ENCODE measurements around the gene CHMP4B. TPM values are rescaled to one million over a fixed set of nuclear protein-coding genes. Genes with fewer than 3 reads are reported as not detected.
A peak's percentile ranks its signal among the peaks of the same experiment; 100 is the strongest.

CHMP4B gene
- polyA plus RNA-seq, 3 donors: 96.0 to 119 (median 99.3) TPM

DNA sequence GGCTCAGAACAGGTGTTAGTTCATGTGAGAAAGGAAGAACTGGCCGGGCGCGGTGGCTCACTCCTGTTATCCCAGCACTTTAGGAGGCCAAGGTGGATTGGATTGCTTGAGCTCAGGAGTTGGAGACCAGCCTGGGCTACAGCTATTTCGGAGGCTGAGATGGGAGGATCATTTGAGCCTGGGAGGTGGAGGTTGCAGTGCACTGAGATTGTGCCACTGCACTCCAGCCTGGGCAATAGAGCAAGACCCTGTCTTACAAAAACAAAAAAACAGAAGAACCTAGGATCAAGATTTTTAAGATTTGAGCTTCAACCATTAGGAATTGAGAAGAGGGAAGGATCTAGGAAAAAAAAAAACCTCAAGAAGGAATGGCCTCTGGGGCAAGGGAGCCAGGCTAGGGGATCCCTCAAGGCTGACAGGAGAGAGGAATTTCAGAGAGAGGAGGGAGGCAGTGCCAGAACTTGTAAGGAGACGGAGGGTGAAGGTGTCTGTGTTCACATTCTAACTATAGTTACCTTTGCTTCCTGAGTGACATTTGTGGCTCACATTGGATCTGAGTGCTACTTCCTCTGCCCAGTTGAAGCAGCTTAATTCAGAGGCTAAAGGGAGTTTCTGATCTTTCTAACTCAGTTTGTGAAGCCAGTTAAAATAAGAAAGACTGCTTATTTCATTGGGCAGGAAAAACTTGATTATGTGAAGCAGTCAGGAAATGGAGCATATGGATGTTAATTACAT, 26.1 kb downstream of the CHMP4B start:
- no peak for DNase-seq

DNA sequence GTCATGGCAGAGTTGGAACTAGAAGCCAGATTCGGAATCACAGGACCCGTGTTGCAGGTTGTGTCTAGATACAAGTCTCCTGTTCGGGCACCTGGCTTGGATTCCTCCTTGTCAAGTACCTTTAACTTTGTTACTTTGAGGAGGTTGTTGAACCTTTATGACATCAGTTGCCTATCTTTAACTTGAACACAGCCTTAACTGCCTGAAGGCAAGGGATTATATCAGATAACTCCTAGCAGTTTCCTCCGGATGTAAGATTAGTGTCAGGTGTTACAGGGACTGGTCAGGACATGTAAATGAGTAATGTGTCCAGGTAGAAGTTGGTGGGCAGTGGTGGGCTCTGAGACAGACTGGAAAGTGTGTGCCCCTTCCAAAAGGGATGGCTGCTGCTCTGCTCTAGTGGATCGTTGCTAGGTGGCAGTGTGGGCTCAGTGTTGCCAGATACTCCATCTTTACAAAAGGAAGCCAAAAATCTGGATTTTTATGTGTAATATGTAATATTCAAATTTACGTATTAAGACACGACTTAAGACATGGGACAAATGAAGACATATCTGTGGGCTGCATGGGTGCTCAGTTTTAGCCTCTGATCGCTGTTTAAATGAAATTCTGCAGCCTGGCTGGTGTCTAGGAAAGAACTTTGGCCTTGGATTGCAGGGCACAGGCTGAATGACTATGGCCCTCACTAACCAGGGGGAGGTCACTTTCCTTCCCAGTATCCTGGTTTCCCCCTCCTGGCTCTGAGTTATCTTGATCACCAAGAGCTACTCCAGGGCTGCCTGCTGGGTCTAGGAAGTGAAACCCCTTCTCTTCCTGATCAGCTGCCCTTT, 27.1 kb downstream of the CHMP4B start:
- DNase-seq: no peak

DNA sequence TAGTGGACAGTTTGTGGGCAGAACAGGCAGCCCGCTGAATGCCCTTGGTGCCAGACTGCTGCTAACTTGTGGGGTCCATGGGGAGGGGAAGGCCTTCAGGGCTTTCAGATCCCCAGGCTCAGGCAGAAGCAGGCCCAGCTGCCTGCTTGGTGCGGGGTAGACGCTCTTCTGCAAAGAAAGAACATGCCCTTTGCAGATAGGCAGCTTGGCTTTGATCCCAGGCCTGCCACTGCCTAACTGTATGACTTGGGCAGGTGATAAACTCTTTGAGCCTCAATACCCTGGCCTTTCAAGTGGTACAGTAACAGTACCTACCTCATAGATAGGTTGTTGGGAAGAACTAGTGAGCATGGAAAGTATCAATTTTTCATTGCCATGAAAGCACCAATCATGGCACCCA, 28.4 kb downstream of the CHMP4B start:
- DNase-seq: no peak

DNA sequence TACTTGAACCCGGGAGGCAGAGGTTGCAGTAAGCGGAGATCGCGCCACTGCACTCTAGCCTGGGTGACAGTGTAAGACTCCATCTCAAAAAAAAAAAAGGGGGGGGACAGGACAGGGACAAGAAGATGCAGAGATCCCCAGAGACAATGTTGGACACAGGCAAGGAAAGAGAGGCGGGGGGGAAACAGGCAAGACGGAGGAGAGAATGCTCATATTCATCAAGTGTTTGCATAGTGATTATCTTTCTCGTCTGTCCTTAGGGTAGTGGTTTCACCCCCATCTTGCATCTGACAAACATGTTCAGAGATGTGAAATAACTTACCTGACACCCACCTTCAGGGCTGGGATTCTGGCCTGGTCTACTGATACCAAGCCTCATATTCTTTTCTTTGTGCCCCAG, 29.0 kb downstream of the CHMP4B start:
- no peak for DNase-seq

DNA sequence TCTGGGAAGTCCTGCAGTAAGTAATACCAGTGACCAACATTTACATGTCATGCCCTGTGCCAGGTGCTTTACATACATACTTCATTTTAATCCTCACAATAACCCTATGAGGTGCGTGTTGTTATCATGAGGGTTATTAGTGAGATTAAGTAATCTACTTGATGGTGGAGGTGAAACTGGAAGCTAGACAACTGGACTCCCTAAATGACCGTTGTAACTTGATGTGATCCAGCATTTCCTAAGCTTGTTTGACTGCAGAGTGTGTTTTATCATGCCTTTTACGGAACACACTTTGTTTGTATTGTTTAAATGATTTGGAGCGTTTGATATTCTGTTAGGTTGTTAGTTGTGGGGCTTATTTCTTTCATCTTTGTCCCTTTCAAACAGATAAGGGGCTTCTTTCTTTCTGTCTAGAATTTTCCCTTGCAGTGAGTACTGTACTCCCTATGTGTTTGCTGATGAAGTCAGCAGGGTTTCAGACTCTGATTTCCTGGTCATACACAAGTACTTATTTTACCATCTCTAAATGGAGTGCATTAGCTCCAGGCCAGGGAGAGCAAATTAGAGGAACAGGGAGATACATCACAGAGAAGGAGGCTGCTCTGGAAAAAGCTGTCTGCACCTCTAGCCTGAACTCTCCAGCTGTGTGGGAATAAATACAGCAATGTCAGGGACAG, 29.7 kb downstream of the CHMP4B start:
- no peak for DNase-seq

DNA sequence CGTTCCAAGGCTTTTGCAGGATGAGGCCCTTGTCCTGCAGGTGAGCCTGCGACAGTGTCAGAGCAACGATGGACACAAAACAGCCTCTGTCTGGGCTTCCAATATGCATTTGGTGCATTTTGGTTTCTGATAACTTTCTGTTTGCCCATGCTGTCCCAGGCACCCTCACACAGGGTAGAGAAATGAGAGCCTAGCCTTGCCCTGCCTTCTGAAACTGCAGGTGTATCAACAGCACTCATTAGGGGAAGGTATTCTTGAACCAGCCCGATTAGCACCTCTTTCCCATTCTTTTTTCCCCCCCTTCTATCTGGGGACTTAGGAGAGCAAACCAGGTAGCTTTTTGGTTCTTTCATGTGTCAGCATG, 30.3 kb downstream of the CHMP4B start:
- DNase-seq: no peak

DNA sequence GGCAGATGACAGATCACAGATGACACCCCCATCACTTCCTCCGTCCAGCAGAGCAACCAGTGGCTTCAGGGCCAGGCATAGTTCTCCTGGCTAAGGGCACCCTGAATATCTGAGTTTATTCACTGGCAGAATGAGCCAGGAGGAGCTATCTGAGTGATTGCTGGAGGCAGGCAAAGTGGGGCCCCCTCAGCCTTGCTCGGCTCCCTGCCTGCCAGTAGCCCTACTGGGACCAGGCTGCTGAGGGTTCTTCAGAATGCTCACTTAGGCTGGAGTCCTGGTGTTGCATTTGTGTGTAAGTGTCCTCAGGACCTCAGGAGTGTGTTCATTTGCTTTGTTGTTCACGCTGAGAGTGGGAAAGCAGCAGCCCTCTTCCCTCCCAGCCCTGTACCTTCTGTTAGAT, 31.2 kb downstream of the CHMP4B start:
- no peak for DNase-seq

DNA sequence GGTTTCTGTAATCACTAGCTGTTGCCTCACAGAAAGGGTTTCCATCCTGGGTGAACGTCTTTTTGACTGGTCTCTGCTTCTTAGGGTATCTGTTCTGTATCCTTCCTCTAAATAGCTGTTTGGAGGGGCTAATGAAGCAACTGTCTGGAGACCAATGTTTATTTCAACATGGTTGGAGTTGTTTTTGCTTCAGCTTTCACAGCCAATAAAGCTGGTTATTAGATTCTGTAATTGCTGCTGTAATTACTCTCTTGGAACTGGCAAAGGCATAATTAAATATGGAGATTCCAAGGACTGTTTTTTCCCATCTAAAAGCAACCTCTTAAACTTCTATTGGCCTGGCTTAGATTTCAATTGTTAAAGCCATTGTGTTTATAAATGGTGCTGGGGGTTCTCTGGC, 31.9 kb downstream of the CHMP4B start:
- DNase-seq: no peak

DNA sequence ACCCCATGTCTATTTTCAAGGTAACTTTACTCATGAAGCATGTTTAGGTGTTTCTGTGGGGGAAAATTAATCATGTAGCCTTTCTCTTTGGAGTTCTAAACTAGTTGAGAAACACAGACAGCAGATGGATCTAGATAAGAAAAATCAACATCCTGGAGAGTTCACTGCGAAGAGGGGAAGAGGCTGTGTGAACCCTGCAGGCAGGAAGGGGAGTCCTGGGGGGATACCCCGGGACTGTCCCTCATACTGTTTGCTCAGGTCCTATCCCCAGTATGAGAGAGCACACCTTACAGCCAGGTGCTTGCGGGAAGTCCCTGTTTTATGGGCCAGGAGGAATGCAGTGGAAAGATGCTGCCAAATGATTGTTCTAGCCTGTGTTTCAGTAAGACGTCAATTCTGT, 32.7 kb downstream of the CHMP4B start:
- no peak for DNase-seq

DNA sequence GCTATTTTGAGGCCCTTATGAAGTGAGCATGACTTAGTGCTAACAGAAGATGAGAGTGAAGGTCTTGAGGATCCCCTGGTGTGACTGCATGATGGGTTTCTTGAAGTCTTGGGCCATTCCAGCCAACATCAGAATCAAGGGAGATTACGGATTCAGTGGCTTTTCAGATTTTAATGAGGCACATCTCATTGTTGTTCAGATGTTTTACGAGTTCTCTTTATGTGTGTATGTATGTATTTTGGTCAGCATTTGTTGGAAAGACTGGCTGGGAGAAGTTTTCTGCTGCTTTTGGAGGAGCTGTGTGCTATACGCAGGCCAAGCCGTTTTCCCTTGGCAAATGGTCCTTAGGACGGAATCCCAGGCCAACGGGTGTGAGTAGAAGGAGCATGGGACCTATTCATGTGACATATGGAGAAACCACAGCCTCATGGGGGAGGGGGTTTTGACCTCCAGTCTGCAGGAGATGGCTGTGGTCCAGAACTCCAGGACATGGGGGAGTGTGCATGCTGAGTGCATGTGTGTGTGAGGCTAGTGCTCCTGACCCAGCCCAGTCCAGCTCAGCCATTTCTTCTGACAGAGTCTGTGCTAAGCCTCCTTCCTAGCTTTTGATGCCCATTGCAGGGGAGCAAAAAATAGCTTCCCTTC, 35.3 kb downstream of the CHMP4B start:
- DNase-seq: peak; percentile 37

DNA sequence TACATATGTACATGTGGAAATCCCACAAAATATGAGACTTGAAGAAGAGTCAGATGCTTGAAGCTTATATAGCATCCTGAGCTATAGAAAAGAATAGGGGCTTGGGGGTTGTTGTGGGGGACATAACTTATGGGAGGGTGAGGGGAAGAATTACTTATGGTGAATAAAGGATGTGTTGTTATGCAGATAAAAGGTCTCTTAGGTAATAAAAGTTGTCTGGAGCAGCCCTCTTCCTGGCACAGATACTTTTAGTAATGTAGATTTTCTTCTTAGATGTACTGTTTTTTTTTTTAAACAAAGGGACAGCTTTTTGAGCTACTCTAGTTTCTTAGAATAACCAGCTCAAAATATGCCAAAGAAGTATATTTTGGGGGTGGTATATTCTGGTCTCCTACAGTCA, 35.9 kb downstream of the CHMP4B start:
- DNase-seq: no peak

DNA sequence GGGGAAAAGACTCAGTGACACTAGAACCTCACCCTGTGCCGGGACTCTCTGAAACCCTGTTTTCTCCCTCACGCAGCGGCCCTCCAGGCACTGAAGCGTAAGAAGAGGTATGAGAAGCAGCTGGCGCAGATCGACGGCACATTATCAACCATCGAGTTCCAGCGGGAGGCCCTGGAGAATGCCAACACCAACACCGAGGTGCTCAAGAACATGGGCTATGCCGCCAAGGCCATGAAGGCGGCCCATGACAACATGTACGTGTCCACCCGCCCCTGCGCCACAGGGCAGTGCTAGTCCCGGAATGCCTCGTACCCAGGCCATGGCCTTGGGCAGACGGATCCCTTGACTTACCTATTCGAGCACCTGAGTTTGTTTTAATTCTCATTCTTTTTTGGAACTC, 37.2 kb downstream of the CHMP4B start:
- DNase-seq: no peak

DNA sequence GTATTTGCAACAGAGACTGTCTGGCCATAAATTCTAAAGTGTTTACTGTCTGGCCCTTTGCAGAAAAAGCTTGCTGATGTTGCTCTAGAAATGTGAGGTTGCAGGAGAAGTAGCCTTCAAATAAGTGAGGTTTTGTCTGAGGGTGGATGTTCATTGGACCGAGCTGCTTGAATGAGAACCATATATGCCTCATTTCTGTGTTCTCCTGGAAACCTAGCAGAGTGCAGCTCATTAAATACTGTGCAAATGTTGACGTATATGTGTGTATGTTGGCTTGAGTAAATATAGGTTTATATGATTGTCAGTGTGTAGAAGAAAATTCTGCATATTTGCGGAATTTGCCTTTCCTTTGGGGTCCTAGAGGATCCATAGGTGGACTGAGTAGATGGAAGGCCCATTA, 39.0 kb downstream of the CHMP4B start:
- DNase-seq: no peak

DNA sequence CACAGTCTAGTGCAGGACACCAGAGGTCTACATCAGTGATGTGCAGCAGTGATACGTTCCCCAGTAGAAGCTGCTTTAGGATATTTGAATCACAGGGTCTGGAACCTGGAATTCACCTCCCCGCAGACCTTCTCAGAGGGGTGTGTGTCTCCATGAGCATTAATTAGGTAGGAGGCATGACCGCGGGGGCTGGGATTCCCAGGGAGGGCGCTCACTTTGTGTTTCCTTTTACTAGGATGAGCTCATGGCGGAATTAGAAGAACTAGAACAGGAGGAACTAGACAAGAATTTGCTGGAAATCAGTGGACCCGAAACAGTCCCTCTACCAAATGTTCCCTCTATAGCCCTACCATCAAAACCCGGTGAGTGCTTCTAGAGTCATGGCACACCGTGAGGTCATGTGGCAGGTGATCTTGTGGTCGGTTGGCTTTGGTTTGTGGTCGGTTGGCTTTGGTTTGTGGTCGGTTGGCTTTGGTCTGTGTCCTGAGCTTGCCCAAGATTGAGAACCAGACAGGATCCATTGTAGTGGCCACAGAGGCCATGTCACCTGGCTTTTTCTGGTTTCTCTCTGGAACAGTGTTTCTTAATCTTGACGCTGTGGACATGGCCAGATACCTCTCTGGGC, 40.8 kb downstream of the CHMP4B start:
- no peak for DNase-seq

DNA sequence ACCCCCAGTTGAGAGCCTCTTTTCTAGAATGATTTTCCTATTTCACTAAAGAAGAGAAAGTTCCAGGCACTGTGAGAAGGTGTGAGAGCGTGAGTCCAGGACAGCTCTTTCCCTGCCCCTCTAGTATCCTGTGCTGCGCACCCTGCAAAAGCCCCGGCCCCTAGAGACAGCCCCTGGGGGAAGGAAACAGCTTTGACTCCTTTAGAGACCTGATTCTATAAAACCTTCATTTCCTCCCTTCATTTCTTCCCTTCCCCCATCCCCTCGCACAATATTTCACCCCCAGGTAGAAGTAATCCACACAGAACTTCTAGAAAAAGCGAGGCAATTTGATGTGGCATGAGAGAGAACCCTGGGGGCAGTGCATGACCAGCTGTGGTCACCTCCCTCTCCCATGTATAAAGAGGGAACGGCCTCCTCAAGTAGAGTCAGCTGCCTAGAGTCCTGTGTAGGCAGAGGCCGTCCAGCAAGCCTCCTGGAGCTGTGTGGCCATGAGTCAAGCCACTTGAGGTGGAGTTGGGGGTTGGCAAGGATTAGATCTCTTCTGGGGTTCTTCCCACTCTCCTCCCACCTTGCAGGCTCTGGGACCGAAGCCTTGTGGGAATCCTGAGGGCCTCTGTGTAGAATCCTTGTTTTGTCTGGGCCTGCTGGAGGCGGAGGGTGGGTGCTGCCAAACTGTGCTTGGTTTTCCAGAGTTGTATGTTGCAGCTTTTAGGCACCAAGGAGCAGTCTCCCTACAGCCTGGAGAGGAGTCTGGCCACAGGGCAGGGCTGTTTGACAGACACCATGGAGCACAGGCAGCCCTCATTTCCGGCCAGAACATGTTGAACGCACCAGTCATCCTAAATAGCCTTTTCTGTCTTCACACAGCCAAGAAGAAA, 41.7 kb downstream of the CHMP4B start:
- DNase-seq: no peak

DNA sequence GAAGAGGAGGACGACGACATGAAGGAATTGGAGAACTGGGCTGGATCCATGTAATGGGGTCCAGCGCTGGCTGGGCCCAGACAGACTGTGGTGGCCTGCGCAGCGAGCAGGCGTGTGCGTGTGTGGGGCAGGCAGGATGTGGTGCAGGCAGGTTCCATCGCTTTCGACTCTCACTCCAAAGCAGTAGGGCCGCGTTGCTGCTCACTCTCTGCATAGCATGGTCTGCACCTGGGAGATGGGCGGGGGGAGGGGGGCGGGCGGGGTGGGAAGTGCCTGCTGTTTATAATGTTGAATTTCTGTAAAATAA, 42.3 kb downstream of the CHMP4B start:
- no peak for DNase-seq

DNA sequence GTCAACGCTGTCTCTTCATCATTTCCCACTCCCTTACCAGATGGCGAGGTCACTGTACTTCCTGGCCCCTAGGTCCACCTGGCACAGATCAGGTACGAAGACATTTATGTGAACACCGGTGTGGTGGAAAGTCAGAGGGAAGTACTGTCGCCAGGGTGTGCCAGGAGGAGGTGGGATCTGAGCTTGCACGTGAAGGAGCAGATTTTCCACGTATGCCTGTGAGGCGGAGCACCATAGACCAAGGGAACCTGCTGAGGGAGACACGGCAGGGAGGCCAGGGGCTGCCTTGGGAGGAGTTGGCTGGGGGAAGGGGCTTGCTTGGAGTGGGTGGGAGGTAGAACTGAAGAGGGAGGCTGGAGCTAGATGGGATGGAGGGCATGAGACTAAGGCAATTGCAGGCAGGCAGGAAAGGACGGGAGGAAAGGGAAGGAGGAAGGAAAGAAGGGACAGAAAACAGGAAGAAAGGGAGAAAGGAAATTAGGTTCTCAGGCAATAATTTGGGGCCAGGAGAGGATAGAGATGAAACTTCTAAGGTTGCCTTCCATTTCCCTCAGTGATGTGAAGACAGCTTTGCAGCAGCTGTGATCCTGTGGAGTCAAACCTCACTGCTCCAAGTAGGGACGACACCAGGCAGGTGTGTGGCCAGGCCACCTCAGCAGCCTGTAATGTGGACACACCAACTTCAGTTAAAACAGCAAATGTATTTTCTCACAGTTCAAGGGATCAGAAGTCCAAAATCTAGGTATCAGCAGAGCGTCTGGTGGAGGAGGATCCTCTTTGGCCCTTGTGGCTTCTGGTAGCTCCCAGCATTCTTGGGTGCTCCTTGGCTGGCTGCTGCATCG, 46.8 kb downstream of the CHMP4B start:
- no peak for DNase-seq

DNA sequence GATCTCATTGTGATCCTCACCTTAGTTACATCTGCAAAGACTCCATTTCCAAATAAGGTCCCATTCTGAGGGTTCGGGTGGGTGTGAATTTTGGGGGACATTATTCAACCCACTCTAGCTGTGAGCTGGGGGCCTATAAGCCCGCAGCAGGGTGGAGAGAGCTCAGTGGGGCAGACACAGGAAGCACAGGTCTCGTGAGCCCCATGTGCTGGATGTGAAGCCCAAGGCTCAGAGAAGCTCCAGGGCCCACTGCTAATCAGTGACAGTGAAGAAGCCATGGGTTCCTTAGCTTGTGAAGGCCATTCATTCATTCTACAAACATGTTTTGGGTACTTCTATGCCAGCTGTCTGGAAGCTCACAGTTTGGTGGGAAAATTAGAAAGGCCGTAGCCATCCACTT, 47.5 kb downstream of the CHMP4B start:
- no peak for DNase-seq

DNA sequence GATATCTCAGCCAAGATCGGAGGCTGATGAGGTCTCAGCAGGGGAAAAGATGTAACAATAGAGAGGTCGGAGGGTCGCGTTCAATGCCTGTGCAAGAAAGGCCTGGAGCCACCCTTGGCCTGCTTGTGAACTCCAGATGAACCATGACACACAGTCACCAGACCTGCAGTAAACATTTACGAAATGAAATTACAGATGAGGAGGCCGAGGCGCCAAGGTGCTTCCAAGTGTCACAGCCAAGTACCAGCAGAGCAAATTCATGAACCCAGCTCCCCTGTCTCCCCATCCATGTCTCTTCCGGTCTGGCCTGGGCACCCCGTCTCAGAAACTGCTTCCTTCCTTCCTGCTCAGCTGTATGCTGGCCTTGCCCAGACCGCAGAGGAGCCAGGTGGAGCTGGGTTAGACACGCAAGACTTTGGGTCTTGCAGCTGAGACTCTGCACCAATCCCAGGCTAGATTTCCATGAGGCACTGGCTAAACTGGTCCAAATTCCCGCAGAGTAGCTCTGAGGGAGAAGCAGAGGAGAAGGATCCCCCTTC, 48.1 kb downstream of the CHMP4B start:
- DNase-seq: no peak

DNA sequence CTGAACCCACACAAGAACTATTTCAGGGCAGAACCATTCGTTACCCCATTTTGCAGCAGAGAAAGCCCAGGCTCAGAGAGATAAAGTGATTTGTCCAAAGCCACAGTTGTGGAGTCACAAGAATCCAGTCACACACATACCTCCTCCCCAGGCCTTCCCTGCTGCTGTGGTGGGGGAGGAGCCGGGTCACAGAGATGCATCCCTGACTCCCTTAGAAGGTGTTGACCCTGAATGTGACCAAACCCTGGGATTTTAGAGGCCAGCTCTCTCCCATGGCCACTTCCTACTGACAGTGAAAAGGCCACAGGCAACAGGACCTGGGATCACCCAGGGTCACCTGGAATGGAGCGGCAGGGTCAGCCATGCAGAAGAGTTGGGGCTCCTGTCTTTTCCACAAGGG, 48.6 kb downstream of the CHMP4B start:
- DNase-seq: no peak
